ENCODE results near the gene PIPOX.

GRCh38 chr17:29043539-29044145, 701 bp downstream of the PIPOX start:
- TF ChIP-seq POLR2A (IDR thresholded peaks at IDR 0.05; ENCODE audit: low read length), result no peak
- TF ChIP-seq GATA1 (IDR thresholded peaks at IDR 0.05; ENCODE audit: low read depth, low read length), result no peak
